Endodermal cell (in vitro differentiated cells): ENCODE results near the gene ATP6V1G1. TPM values are rescaled to one million over a fixed set of nuclear protein-coding genes. Genes with fewer than 3 reads are reported as not detected.

Source experiments
- DNase-seq: peaks from one replicate; pipeline ENCODE4 v3.0.0-alpha.2; 2017
- H3K27ac ChIP-seq: 2 replicates; pipeline ENCODE4 v1.5.1; 2013; ENCODE audit warnings: mild to moderate bottlenecking, low read depth, low read length, moderate library complexity
- H3K27me3 ChIP-seq: 2 replicates; pipeline ENCODE4 v1.6.1; 2013; ENCODE audit warnings: mild to moderate bottlenecking, low read length, moderate library complexity; ENCODE audit not compliant: insufficient read depth, control insufficient read depth, poor library complexity, severe bottlenecking
- H3K36me3 ChIP-seq: 2 replicates; pipeline ENCODE4 v1.7.0; 2013; ENCODE audit warnings: mild to moderate bottlenecking, low read length, moderate library complexity; ENCODE audit not compliant: control insufficient read depth, insufficient read depth
- H3K4me1 ChIP-seq: one replicate; pipeline ENCODE4 v1.7.0; 2013; ENCODE audit warnings: low read length; ENCODE audit not compliant: control insufficient read depth, insufficient read depth
- H3K4me3 ChIP-seq: 2 replicates; pipeline ENCODE4 v1.5.1; 2013; ENCODE audit warnings: mild to moderate bottlenecking, low read length, moderate library complexity
- H3K9ac ChIP-seq: 2 replicates; pipeline ENCODE4 v1.6.1; 2013; ENCODE audit warnings: mild to moderate bottlenecking, low read length, moderate library complexity; ENCODE audit not compliant: poor library complexity, severe bottlenecking; ENCODE audit errors: extremely low read depth
- H3K9me3 ChIP-seq: 2 replicates; pipeline ENCODE4 v1.6.1; 2013; ENCODE audit warnings: mild to moderate bottlenecking, low read length, moderate library complexity; ENCODE audit not compliant: control insufficient read depth
- H3K27ac Mint-ChIP-seq: 2 replicates; pipeline ENCODE4 v1.8.0; 2020; ENCODE audit warnings: mixed read lengths
- H3K27me3 Mint-ChIP-seq: 2 replicates; pipeline ENCODE4 v1.8.0; 2021; ENCODE audit warnings: mild to moderate bottlenecking, mixed read lengths; ENCODE audit not compliant: insufficient read depth
- H3K36me3 Mint-ChIP-seq: 2 replicates; pipeline ENCODE4 v1.8.0; 2020; ENCODE audit warnings: low read depth, mixed read lengths
- H3K4me1 Mint-ChIP-seq: 2 replicates; pipeline ENCODE4 v1.8.0; 2020; ENCODE audit warnings: mixed read lengths
- H3K4me3 Mint-ChIP-seq: 2 replicates; pipeline ENCODE4 v1.8.0; 2020; ENCODE audit warnings: mild to moderate bottlenecking, moderate library complexity, mixed read lengths
- H3K9me3 Mint-ChIP-seq: 2 replicates; pipeline ENCODE4 v1.8.0; 2020; ENCODE audit warnings: mild to moderate bottlenecking, mixed read lengths
- WGBS, 2 experiments: methylation state at CpG; one replicate each; pipeline versions ENCODE4 v1.1.5 to v1.1.7; 2013; ENCODE audit warnings: missing lambda C conversion rate in 2 of 2, mixed read lengths in 1 of 2; ENCODE audit not compliant: insufficient coverage in 1 of 2, insufficient read length in 1 of 2; 5-methylcytosine and 5-hydroxymethylcytosine counted together
- total RNA-seq, 2 donors: library from RNA; stranded (reverse); fragmentation: NEBNext Ultra II Directional in 1 of 2; extraction: Animal tissue kit (Norgen Biotek cat#: 25700) in 1 of 2; gene quantifications; 2 replicates in 1 of 2; 3 replicates in 1 of 2; pipeline ENCODE4 v1.2.1, GENCODE V29; 2021
- TF ChIP-seq, protein P1 (sequence below): fragments of 200-600 bp; sonication (generic); conservative IDR thresholded peaks from 2 replicates; pipeline ENCODE4 v1.5.0; 2021; ENCODE audit warnings: antibody characterized with exemption, mild to moderate bottlenecking

The ATP6V1G1 gene
- total RNA-seq, 2 donors from 2014 or later: 123 TPM

DNA sequence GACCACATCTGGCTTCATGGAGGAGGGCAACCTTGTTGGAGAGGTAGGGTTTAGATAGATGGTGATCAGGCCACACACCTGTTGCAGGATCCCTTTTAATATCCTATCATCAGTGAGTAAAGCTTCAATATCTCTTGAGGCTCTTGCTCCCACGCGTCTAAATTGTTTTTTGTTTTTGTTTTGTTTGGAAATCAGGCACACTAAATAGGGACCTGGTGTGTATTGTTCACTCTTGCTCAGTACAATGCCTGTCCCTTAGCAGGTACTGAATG is 20.9 kb downstream of the ATP6V1G1 start:
- H3K4me3 Mint-ChIP-seq: no peak overlapping the region
- no peak overlapping the region for H3K27ac Mint-ChIP-seq
- peaks cover 5% of the 10 kb centered on the region for H3K9me3 Mint-ChIP-seq
- peaks cover 17% of the 10 kb centered on the region for H3K4me1 Mint-ChIP-seq
- H3K27ac ChIP-seq: no peak overlapping the region
- no peak for DNase-seq
- H3K9ac ChIP-seq: no peak overlapping the region
- no peaks in the 10 kb centered on the region for H3K36me3 ChIP-seq
- H3K9me3 ChIP-seq: no peaks in the 10 kb centered on the region
- peaks cover 14% of the 10 kb centered on the region for H3K27me3 Mint-ChIP-seq
- TF ChIP-seq, protein P1, sequence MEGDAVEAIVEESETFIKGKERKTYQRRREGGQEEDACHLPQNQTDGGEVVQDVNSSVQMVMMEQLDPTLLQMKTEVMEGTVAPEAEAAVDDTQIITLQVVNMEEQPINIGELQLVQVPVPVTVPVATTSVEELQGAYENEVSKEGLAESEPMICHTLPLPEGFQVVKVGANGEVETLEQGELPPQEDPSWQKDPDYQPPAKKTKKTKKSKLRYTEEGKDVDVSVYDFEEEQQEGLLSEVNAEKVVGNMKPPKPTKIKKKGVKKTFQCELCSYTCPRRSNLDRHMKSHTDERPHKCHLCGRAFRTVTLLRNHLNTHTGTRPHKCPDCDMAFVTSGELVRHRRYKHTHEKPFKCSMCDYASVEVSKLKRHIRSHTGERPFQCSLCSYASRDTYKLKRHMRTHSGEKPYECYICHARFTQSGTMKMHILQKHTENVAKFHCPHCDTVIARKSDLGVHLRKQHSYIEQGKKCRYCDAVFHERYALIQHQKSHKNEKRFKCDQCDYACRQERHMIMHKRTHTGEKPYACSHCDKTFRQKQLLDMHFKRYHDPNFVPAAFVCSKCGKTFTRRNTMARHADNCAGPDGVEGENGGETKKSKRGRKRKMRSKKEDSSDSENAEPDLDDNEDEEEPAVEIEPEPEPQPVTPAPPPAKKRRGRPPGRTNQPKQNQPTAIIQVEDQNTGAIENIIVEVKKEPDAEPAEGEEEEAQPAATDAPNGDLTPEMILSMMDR: no peak
- no peak overlapping the region for H3K4me3 ChIP-seq
- 94% methylated on average over 2 of the region's 2 CpGs; no CpG with 5 or more reads in 1 of the 2 experiments for WGBS, 2 experiments
- no peaks in the 10 kb centered on the region for H3K36me3 Mint-ChIP-seq
- H3K4me1 ChIP-seq: peaks cover 8% of the 10 kb centered on the region
- peaks cover 4% of the 10 kb centered on the region for H3K27me3 ChIP-seq

DNA sequence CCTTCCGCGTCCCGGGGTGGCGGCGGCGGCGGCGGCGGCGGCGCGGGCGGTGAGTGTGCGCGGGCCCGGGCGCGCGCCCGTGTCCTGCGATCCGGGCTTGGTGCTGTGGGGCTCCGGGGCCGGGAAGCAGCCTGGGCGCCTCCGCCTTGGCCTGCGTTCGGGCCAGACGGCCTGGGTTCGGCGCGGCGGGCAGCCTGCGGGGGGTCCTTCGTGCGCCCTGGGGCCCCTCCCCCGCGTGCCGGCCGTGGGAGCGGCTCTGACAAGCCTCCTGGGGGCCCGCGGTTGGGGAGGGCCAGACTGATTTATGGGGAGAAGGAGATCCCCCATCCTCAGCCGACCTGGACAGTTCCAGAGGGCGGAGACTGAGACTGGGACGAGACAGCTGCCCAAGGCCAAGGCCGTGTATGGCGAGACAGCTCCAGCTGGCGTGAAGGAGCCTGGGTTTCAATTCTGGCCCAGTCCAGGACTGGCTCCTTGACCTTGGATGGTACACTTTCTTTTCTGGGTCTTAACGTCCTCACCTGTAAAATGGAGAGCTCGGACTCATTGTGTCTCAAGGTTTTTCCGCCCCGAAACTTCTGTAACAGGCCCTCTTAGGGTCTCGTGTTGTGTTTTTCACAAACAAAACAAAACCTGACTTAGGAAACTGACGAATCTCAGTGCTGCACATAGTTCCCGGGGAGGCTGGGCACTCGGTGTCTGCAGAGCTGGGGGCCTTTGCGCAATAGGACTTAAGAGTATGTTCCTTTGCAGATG is 24.1 kb downstream of the ATP6V1G1 start:
- Mint-ChIP-seq H3K27me3 (peaks cover 14% of the 10 kb centered on the region), H3K4me3 (peak overlapping the region; percentile 60), H3K27ac (peak overlapping the region; percentile 80), H3K4me1 (peaks cover 21% of the 10 kb centered on the region), H3K9me3 (peaks cover 5% of the 10 kb centered on the region), H3K36me3 (no peaks in the 10 kb centered on the region)
- Histone ChIP-seq H3K9ac (peak overlapping the region; percentile 28), H3K27ac (no peak overlapping the region), H3K36me3 (no peaks in the 10 kb centered on the region), H3K27me3 (peaks cover 4% of the 10 kb centered on the region), H3K4me1 (peaks cover 8% of the 10 kb centered on the region), H3K9me3 (no peaks in the 10 kb centered on the region), H3K4me3 (peak overlapping the region; percentile 77)
- peak; percentile 81 for DNase-seq
- WGBS, 2 experiments: 16 to 44% methylated on average over 19 to 58 of the region's 58 CpGs
- TF ChIP-seq, protein P1: no peak

DNA sequence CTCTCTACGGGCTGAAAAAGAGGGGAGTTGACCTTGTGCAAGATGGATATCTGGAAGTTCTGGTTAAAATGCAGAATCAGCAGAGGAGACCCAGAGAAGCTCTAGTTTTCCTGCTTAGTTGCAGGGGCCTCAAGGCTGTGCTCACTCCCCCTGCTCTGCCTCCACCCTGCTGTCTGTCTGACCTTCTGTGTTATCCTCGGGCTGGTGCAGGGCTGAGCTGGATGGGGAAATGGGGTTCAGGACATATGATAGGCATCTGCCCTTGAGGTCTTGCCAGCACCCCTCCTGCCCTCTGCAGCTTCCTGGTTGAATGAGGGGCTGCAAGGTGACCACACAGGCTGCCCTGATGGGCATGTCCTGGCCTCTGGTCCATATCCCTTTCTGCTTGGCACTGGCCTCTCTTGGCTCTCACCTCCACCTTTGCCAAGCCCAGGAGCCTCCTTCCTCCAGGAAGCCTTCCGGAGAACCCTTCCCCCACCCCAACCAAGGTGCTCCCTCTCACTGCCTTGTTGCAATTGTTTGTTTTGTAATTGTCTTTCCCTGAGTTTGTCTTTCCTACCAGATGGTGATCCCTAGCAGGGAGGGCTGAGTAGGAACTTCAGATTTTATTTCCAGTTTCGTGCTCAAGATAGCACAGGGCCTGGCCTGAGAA is 24.8 kb downstream of the ATP6V1G1 start:
- 70 to 74% methylated on average over 3 to 4 of the region's 4 CpGs for WGBS, 2 experiments
- peak overlapping the region; percentile 77 for H3K4me3 ChIP-seq
- no peak overlapping the region for H3K9ac ChIP-seq
- peak overlapping the region; percentile 60 for H3K4me3 Mint-ChIP-seq
- H3K36me3 Mint-ChIP-seq: peaks cover 3% of the 10 kb centered on the region
- H3K9me3 Mint-ChIP-seq: peaks cover 5% of the 10 kb centered on the region
- H3K4me1 Mint-ChIP-seq: peaks cover 21% of the 10 kb centered on the region
- TF ChIP-seq, protein P1: no peak
- H3K27me3 ChIP-seq: peaks cover 4% of the 10 kb centered on the region
- H3K27ac Mint-ChIP-seq: peak overlapping the region; percentile 80
- H3K27ac ChIP-seq: no peak overlapping the region
- DNase-seq: peak; percentile 61
- peaks cover 14% of the 10 kb centered on the region for H3K27me3 Mint-ChIP-seq
- H3K4me1 ChIP-seq: peaks cover 8% of the 10 kb centered on the region
- H3K9me3 ChIP-seq: no peaks in the 10 kb centered on the region
- no peaks in the 10 kb centered on the region for H3K36me3 ChIP-seq
